Adrenal gland (tissue), 12 donors: ENCODE measurements around the gene UVRAG. TPM values are rescaled to one million over a fixed set of nuclear protein-coding genes. Genes with fewer than 3 reads are reported as not detected.

Experiments
- DNase-seq, 7 donors: peaks; one replicate each; pipeline ENCODE4 v3.0.0-alpha.2; 2019 to 2020
- H3K27ac ChIP-seq, 5 donors: fragments of 200-600 bp; sonication (generic) in 4 of 5; 1 replicate in 3 of 5; 2 replicates in 2 of 5; pipeline versions ENCODE4 v1.5.1 to v1.8.0; 2016 to 2020; ENCODE audit warnings: mild to moderate bottlenecking in 1 of 5
- H3K27me3 ChIP-seq: fragments of 200-600 bp; 2 replicates; pipeline ENCODE4 v1.8.0; 2021
- H3K36me3 ChIP-seq, 2 donors: fragments of 200-600 bp; replicated peaks in 1 of 2; 1 replicate in 1 of 2; 2 replicates in 1 of 2; pipeline versions ENCODE4 v1.5.1 to v1.8.0; 2018 to 2022
- H3K4me1 ChIP-seq, 2 donors: fragments of 200-600 bp; replicated peaks in 1 of 2; 1 replicate in 1 of 2; 2 replicates in 1 of 2; pipeline versions ENCODE4 v1.5.1 to v1.8.0; 2018 to 2021
- H3K4me3 ChIP-seq, 4 donors: fragments of 200-600 bp; sonication (generic) in 3 of 4; one replicate each; pipeline ENCODE4 v1.5.1; 2016 to 2018
- H3K9me3 ChIP-seq, 3 donors: fragments of 200-600 bp; sonication (generic) in 1 of 3; replicated peaks in 1 of 3; 1 replicate in 2 of 3; 2 replicates in 1 of 3; pipeline versions ENCODE4 v1.5.1 to v1.8.0; 2016 to 2021
- CTCF ChIP-seq, 6 experiments: fragments of 450-650 bp in 4 of 6; fragments of 200-600 bp in 2 of 6; sonication (generic) in 1 of 6; IDR thresholded peaks; 1 replicate in 5 of 6; 2 replicates in 1 of 6; pipeline versions ENCODE4 v1.5.1 to v1.8.0; 2016 to 2021; ENCODE audit warnings: antibody characterized with exemption in 6 of 6, mild to moderate bottlenecking in 2 of 6, moderate library complexity in 1 of 6
- POLR2A ChIP-seq, 2 donors: fragments of 450-650 bp; IDR thresholded peaks; one replicate each; pipeline ENCODE4 v1.6.1; 2017; ENCODE audit warnings: antibody characterized with exemption in 2 of 2, mild to moderate bottlenecking in 2 of 2, moderate library complexity in 1 of 2
- WGBS, 4 donors: extraction: QIAGEN DNeasy Blood & Tissue Kit in 2 of 4; methylation state at CpG; one replicate each; pipeline versions ENCODE4 v1.1.5 to v1.1.7; 2013 to 2017; 5-methylcytosine and 5-hydroxymethylcytosine counted together
- intact Hi-C, 2 donors: fragments of 100-400 bp; cut with DNase I; formaldehyde crosslinking; loops; one replicate each; pipeline versions ENCODE4 v1.14.1 to v1.15.0; 2022 to 2023
- polyA plus RNA-seq, 3 donors: library from polyadenylated mRNA; stranded (reverse); fragments of 200-250 nt in 2 of 3; fragments of 350-450 nt in 1 of 3; fragmentation: Illumina TruSeq in 1 of 3; extraction: RNeasy Lipid Tissue Mini Kit (QIAGEN cat#74804) in 1 of 3; gene quantifications; one replicate each; pipeline ENCODE4 v1.2.3, GENCODE V29; 2013 to 2014
- total RNA-seq, 9 donors: library from RNA; depleted of rRNA in 4 of 9; stranded (reverse); fragments of >200 nt in 4 of 9; fragments of 120-200 nt in 1 of 9; fragmentation: NEBNext Ultra II Directional in 1 of 9; extraction: Animal tissue kit (Norgen Biotek cat#: 25700) in 1 of 9; gene quantifications; one replicate each; pipeline versions ENCODE4 v1.1.0 to v1.2.4, GENCODE V29; 2013 to 2023
- donor health status: healthy with polysubstance abuse.
- donor health status: Bipolar disorder and iron deficiency.
- donor health status: DM: yes; HTN: yes; CAD: no.
- donor health status: DM: no; HTN: no; CAD: no.
- donor health status: DM: no; HTN: no; CAD: no.
- donor health status: DM: yes; HTN: yes; CAD: no.

UVRAG gene
- total and polyA plus RNA-seq, 12 donors = 10.9 to 61.4 (median 28.5) TPM

- Histone ChIP-seq H3K4me3 (no peak overlapping the region), H3K9me3 (no peaks in the 10 kb centered on the region), H3K27me3 (no peaks in the 10 kb centered on the region), H3K36me3 (peaks cover 0 to 5% of the 10 kb centered on the region in 2 donors), H3K4me1 (no peaks in the 10 kb centered on the region), H3K27ac (no peak overlapping the region)
- no peak for TF ChIP-seq CTCF (IDR thresholded peaks at IDR 0.05)
- no peak for TF ChIP-seq POLR2A (IDR thresholded peaks at IDR 0.05)
- 96 to 100% (median 98%) methylated on average over 2 of the region's 2 CpGs for WGBS, 4 donors
- no peak for DNase-seq
- intact Hi-C loops = no loop called here
Measured at GRCh38 chr11:75980031-75980430, 165.0 kb downstream of the UVRAG start.

GRCh38 chr11:75981546-75981945, 166.5 kb downstream of the UVRAG start:
- WGBS, 4 donors = 90 to 98% (median 92%) methylated on average over 1 of the region's 1 CpG
- H3K36me3 ChIP-seq = peaks cover 0 to 5% of the 10 kb centered on the region in 2 donors
- H3K9me3 ChIP-seq = no peaks in the 10 kb centered on the region
- no peak overlapping the region for H3K4me3 ChIP-seq
- DNase-seq = no peak
- no peaks in the 10 kb centered on the region for H3K4me1 ChIP-seq
- intact Hi-C loops = no loop called here
- no peaks in the 10 kb centered on the region for H3K27me3 ChIP-seq
- H3K27ac ChIP-seq = no peak overlapping the region
- no peak for TF ChIP-seq POLR2A (IDR thresholded peaks at IDR 0.05)
- no peak for TF ChIP-seq CTCF (IDR thresholded peaks at IDR 0.05)

- Histone ChIP-seq H3K9me3 (peaks cover 0 to 4% (median 0%) of the 10 kb centered on the region in 3 donors), H3K4me1 (no peaks in the 10 kb centered on the region), H3K4me3 (no peak overlapping the region), H3K27me3 (no peaks in the 10 kb centered on the region), H3K36me3 (peaks cover 0 to 5% of the 10 kb centered on the region in 2 donors), H3K27ac (no peak overlapping the region)
- TF ChIP-seq POLR2A (IDR thresholded peaks at IDR 0.05) (no peak), CTCF (IDR thresholded peaks at IDR 0.05) (no peak)
- DNase-seq = no peak
- intact Hi-C loops = no loop called here
- WGBS, 4 donors = 90 to 97% (median 95%) methylated on average over 4 of the region's 4 CpGs
Measured at GRCh38 chr11:75982309-75982708, 167.3 kb downstream of the UVRAG start.

GRCh38 chr11:75986966-75987365, 172.0 kb downstream of the UVRAG start:
- no peak overlapping the region for H3K27ac ChIP-seq
- peaks cover 0 to 5% (median 0%) of the 10 kb centered on the region in 3 donors for H3K9me3 ChIP-seq
- intact Hi-C loops = no loop called here
- WGBS, 4 donors = 82 to 89% (median 83%) methylated on average over 2 of the region's 2 CpGs
- H3K27me3 ChIP-seq = no peaks in the 10 kb centered on the region
- H3K36me3 ChIP-seq = peaks cover 0 to 5% of the 10 kb centered on the region in 2 donors
- TF ChIP-seq CTCF (IDR thresholded peaks at IDR 0.05) (no peak), POLR2A (IDR thresholded peaks at IDR 0.05) (no peak)
- H3K4me3 ChIP-seq = no peak overlapping the region
- H3K4me1 ChIP-seq = no peaks in the 10 kb centered on the region
- DNase-seq = no peak
